GM12865 (cell line): ENCODE results near the gene RNF115.

Experiments used
- DNase-seq: peaks from one replicate; pipeline ENCODE4 v3.0.0; 2010; ENCODE audit warnings: low read depth
- H3K4me3 ChIP-seq: 2 replicates; pipeline ENCODE4 v1.5.1; 2011; ENCODE audit warnings: mild to moderate bottlenecking, low read depth, low read length, control low read depth
- TF ChIP-seq, protein P1 (sequence below): IDR thresholded peaks from 2 replicates; pipeline ENCODE4 v1.5.1; 2011; ENCODE audit warnings: low read length, control low read depth, low read depth, inconsistent platforms; ENCODE audit not compliant: insufficient read depth; ENCODE audit errors: missing control alignments

Gene RNF115

GRCh38 chr1:145823565-145824498 lies at the start of gene RNF115, which contains the start of gene POLR3C:
Gene RNF115 (minus strand): TSS chr1:145824095. CDS start chr1:145823873, 222 bp downstream.
Gene POLR3C (plus strand): TSS chr1:145824200. CDS start chr1:145825777, 1,577 bp downstream.
- peak; percentile 95 for DNase-seq
- TF ChIP-seq, protein P1, sequence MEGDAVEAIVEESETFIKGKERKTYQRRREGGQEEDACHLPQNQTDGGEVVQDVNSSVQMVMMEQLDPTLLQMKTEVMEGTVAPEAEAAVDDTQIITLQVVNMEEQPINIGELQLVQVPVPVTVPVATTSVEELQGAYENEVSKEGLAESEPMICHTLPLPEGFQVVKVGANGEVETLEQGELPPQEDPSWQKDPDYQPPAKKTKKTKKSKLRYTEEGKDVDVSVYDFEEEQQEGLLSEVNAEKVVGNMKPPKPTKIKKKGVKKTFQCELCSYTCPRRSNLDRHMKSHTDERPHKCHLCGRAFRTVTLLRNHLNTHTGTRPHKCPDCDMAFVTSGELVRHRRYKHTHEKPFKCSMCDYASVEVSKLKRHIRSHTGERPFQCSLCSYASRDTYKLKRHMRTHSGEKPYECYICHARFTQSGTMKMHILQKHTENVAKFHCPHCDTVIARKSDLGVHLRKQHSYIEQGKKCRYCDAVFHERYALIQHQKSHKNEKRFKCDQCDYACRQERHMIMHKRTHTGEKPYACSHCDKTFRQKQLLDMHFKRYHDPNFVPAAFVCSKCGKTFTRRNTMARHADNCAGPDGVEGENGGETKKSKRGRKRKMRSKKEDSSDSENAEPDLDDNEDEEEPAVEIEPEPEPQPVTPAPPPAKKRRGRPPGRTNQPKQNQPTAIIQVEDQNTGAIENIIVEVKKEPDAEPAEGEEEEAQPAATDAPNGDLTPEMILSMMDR: no peak
- peak within 1 kb of the TSS; percentile 95 for H3K4me3 ChIP-seq

- TF ChIP-seq, protein P1: no peak
Observed at GRCh38 chr1:145871994-145872924, 48.4 kb upstream of the RNF115 start.

DNA sequence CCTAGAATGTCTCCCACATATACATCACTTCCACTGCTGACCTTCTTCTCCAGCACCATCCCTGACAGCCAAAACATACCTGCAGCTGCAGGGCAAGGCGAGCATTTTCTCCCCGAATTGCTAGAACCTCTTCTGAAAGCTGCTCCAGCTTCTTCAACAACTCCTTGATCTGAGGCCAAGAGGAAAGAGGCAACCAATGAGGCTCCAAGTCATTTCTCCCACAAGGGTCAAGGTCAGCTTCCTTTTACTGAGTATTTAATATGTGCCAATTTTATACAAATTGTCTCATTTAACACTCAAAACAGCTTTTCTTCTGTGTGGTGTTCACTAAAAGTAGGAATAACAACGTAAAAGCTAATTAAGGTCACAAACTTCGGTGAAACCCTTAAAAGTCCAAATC lies 44.3 kb upstream of the RNF115 start:
- TF ChIP-seq, protein P1: no peak
- no peak for DNase-seq
- H3K4me3 ChIP-seq: no peak overlapping the region

More at GRCh38 chr1:145871994-145872924, 48.4 kb upstream of the RNF115 start:
- peak overlapping the region; percentile 28 for H3K4me3 ChIP-seq
- DNase-seq: peak; percentile 25

- no peak overlapping the region for H3K4me3 ChIP-seq
- no peak for DNase-seq
- TF ChIP-seq, protein P1: no peak
Observed at GRCh38 chr1:145863282-145864018, 39.6 kb upstream of the RNF115 start.

DNA sequence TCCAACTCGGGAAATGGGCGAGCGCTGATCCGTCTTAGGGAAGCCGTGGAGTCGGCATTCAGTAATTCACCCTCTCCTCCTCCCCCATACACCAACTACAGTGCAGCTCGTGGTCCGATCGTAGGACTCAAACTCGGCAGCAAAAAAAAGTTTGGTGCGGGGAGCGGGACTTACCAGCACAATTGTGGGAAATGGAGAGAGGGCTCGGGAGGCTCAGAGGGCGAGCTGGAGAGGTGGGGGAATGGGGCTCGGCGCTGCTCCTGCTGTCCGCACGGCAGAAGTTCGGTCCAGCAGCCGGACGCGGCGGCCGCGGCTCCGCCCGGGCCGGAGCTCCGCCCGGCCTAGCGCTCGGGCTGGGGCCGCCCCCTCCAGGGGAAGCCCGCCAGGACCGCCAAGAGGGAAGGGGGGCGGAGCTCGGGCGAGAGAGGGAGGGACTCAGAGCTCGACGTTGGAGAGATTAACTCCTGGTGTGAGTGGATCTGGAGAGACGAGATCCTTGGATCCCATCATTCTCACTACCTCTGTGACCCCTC lies 35.7 kb upstream of the RNF115 start:
- TF ChIP-seq, protein P1: no peak
- peak; percentile 85 for DNase-seq

More for the DNA sequence above, 35.7 kb upstream of the RNF115 start:
- peak overlapping the region; percentile 62 for H3K4me3 ChIP-seq
